Ishikawa (cell line): ENCODE results near the gene BSDC1.
A peak's percentile ranks its signal among the peaks of the same experiment; 100 is the strongest.

Source experiments
- CEBPB ChIP-seq: IDR thresholded peaks from 2 replicates; pipeline ENCODE4 v1.6.1; 2012
- CREB1 ChIP-seq: IDR thresholded peaks from 2 replicates; pipeline ENCODE4 v1.6.1; 2012; ENCODE audit warnings: low read depth
- EGR1 ChIP-seq: IDR thresholded peaks from 2 replicates; pipeline ENCODE4 v1.6.1; 2012
- EP300 ChIP-seq: IDR thresholded peaks from 2 replicates; pipeline ENCODE4 v1.6.1; 2012; ENCODE audit warnings: borderline replicate concordance
- FOXM1 ChIP-seq: IDR thresholded peaks from 2 replicates; pipeline ENCODE4 v1.6.1; 2012; ENCODE audit warnings: low read depth, borderline replicate concordance
- NFIC ChIP-seq: IDR thresholded peaks from 2 replicates; pipeline ENCODE4 v1.6.1; 2012
- RAD21 ChIP-seq: IDR thresholded peaks from 2 replicates; pipeline ENCODE4 v1.6.1; 2012; ENCODE audit warnings: low read depth
- TAF1 ChIP-seq: IDR thresholded peaks from 2 replicates; pipeline ENCODE4 v1.6.1; 2012; ENCODE audit warnings: low read depth, mild to moderate bottlenecking
- TCF12 ChIP-seq: IDR thresholded peaks from 2 replicates; pipeline ENCODE4 v1.6.1; 2012; ENCODE audit warnings: low read depth
- TEAD4 ChIP-seq: IDR thresholded peaks from 2 replicates; pipeline ENCODE4 v1.6.1; 2012
- YY1 ChIP-seq: IDR thresholded peaks from 2 replicates; pipeline ENCODE4 v1.6.1; 2012; ENCODE audit warnings: low read depth
- ZBTB7A ChIP-seq: IDR thresholded peaks from 2 replicates; pipeline ENCODE4 v1.6.1; 2012; ENCODE audit warnings: low read depth
- TF ChIP-seq, protein P1 (sequence below): IDR thresholded peaks from 2 replicates; pipeline ENCODE4 v1.6.1; 2012
- TF ChIP-seq, protein P2 (sequence below): IDR thresholded peaks from 2 replicates; pipeline ENCODE4 v1.6.1; 2012
- TF ChIP-seq, protein P3 (sequence below): IDR thresholded peaks from 2 replicates; pipeline ENCODE4 v1.6.1; 2012; ENCODE audit warnings: low read depth, mild to moderate bottlenecking

BSDC1 gene

DNA sequence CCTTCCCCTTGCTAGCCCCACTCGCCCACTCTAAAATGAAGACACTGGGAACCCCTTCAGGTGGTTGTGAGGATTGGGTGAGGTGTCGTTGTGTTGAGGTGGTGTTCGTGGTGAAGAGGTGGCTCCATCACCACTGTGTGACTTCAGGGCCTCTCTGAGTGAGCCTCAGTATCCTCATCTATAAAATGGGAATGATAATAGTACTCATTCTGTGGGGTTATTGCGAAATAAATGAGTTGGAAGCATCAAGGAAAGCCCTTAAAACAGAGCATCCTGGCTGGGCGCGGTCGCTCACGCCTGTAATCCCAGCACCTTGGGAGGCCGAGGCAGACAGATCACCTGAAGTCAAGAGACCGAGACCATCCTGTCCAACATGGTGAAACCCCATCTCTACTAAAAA, 51.5 kb downstream of the BSDC1 start:
- 0 out of 2 replicates have a peak, but pooled peaks have one; percentile 21 for TF ChIP-seq CEBPB
- no peak for TF ChIP-seq TAF1

DNA sequence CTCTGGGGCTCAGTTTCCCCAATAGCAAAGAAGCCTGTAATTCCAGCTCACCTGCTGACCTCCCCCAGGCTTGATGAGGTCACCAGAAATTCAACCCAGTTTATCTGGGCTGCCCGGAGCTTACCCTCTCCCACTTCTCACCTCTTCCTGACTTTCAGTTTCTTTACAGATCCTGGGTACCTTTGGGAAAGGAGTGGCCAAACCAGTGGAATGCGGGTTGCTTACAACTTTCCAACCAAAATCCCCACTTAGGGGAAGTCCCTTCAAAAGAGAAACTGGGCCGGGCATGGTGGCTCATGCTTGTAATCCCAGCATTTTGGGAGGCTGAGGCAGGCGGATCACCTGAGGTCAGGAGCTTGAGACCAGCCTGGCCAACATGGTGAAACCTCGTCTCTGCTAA, 52.3 kb downstream of the BSDC1 start:
- no peak for TF ChIP-seq EGR1
- no peak for TF ChIP-seq TEAD4
- no peak for TF ChIP-seq YY1
- TF ChIP-seq RAD21 = no peak
- no peak for TF ChIP-seq ZBTB7A
- TF ChIP-seq, protein P1, sequence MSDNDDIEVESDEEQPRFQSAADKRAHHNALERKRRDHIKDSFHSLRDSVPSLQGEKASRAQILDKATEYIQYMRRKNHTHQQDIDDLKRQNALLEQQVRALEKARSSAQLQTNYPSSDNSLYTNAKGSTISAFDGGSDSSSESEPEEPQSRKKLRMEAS = no peak
- TF ChIP-seq FOXM1 = no peak
- no peak for TF ChIP-seq CEBPB
- TF ChIP-seq, protein P2, sequence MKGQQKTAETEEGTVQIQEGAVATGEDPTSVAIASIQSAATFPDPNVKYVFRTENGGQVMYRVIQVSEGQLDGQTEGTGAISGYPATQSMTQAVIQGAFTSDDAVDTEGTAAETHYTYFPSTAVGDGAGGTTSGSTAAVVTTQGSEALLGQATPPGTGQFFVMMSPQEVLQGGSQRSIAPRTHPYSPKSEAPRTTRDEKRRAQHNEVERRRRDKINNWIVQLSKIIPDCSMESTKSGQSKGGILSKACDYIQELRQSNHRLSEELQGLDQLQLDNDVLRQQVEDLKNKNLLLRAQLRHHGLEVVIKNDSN = no peak
- no peak for TF ChIP-seq CREB1
- TF ChIP-seq, protein P3, sequence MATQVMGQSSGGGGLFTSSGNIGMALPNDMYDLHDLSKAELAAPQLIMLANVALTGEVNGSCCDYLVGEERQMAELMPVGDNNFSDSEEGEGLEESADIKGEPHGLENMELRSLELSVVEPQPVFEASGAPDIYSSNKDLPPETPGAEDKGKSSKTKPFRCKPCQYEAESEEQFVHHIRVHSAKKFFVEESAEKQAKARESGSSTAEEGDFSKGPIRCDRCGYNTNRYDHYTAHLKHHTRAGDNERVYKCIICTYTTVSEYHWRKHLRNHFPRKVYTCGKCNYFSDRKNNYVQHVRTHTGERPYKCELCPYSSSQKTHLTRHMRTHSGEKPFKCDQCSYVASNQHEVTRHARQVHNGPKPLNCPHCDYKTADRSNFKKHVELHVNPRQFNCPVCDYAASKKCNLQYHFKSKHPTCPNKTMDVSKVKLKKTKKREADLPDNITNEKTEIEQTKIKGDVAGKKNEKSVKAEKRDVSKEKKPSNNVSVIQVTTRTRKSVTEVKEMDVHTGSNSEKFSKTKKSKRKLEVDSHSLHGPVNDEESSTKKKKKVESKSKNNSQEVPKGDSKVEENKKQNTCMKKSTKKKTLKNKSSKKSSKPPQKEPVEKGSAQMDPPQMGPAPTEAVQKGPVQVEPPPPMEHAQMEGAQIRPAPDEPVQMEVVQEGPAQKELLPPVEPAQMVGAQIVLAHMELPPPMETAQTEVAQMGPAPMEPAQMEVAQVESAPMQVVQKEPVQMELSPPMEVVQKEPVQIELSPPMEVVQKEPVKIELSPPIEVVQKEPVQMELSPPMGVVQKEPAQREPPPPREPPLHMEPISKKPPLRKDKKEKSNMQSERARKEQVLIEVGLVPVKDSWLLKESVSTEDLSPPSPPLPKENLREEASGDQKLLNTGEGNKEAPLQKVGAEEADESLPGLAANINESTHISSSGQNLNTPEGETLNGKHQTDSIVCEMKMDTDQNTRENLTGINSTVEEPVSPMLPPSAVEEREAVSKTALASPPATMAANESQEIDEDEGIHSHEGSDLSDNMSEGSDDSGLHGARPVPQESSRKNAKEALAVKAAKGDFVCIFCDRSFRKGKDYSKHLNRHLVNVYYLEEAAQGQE = no peak
- no peak for TF ChIP-seq TAF1
- TF ChIP-seq EP300 = no peak
- TF ChIP-seq NFIC = no peak
- no peak for TF ChIP-seq TCF12

DNA sequence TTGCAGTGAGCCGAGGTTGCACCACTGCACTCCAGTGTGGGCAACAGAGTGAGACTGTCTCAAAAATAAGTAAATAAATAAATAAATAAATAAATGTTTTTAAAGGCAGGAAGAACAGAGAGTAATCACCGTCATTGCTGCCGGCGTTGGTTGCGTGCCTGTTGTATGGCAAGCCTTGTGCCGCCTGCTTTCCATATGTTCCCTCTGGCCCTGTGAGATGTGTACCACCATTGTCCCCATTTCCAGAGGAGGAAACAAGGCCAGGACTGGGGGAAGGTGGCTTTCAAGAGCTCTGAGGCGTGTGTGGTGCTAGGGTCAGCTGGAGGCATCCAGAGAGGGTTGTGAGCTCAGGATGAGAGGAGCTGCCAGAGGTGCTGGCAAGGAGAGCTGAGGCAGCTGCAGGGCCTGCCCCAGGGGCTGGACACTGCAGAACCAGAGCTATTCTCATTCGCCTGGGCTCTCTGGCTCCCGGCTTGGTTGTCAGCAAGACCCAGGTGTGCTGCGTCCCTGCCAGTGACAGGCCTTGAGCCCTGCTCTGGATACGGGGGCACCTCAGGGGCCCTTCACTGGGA, 53.0 kb downstream of the BSDC1 start:
- TF ChIP-seq TCF12 (no peak), TEAD4 (no peak), FOXM1 (no peak), NFIC (no peak)
- TF ChIP-seq, protein P3 = no peak

DNA sequence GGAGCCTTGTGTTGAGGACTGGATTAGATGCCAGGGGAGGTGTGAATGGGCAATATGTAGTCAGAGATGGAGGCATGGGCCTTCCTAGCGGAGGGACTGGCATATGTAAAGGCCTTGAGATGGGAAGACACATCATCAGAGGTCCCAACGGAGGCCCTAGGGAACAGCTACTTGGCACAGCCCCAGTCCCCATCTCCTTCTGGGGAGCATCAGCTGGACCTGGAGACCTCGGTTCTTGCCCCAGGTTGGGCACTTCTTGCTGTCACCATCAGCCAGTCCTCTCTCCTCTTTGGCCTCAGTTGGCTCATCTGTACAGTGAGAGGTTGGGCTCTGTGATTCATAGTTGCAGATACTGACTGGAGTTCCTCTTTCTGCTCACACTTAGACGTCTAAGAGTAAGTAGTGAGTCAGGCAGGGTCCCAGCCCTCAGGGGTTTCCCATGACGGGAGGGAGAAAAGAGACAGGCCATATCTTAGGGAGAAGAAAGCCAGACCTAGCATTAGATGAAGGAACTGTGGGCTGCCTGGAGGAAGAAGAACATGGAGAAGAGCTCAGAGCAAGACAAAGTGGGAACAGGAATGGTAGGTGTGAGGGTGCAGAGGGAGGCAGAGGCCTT, 54.8 kb downstream of the BSDC1 start:
- no peak for TF ChIP-seq FOXM1
- no peak for TF ChIP-seq TAF1

DNA sequence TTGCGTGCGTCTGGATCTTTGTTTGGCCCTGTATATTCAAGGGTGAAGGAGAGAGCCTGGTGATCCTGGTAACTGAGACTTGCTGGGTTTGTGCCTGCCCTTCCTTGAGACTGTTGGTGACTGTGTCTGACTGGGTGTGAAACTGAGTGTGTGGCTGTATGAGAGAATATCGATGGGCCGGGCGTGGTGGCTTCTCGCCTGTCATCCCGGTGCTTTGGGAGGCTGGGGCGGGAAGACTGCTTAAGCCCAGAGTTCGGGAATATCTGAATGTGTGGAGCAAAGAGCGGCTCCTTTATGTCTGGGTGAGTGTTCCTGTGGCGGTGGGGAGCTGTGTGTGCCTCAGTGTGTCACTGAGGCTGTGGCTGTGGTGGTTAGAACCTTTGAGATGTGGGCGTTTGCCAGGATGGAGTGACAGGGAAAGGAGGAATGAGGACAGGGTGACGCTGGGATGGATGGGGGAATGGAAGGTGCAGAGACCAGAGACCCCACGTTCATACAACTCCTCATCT, 55.5 kb downstream of the BSDC1 start:
- TF ChIP-seq TAF1 = no peak
- no peak for TF ChIP-seq FOXM1
- TF ChIP-seq, protein P2 = no peak
- TF ChIP-seq, protein P1 = no peak
- TF ChIP-seq, protein P3 = no peak
